GM04503 (cell line): ENCODE results near the gene GTF2A2.
"Not testable (repeated sequence)": the region's sequence is repeated elsewhere in the genome, so short reads cannot be mapped to it uniquely, and the experiment has no call there.

Experiments used
- DNase-seq: peaks from one replicate; pipeline ENCODE4 v3.0.0-alpha.2; 2012; ENCODE audit warnings: low read depth

GTF2A2 gene

GRCh38 chr15:59674361-59674877 lies 17.1 kb upstream of the GTF2A2 start:
- DNase-seq, result no peak

- no peak for DNase-seq
Measured at GRCh38 chr15:59668556-59668955, 11.2 kb upstream of the GTF2A2 start.

- DNase-seq, result peak; percentile 32
Measured at GRCh38 chr15:59662260-59662659, 4.9 kb upstream of the GTF2A2 start.

GRCh38 chr15:59659366-59659765 lies 2.1 kb upstream of the GTF2A2 start:
- DNase-seq, result no peak

GRCh38 chr15:59657635-59658125 lies 365 bp upstream of the GTF2A2 start:
- no peak for DNase-seq

GRCh38 chr15:59654046-59654445 lies 3.3 kb downstream of the GTF2A2 start:
- no peak for DNase-seq

- no peak for DNase-seq
Measured at GRCh38 chr15:59649603-59650002, 7.7 kb downstream of the GTF2A2 start.

GRCh38 chr15:59647085-59647484 lies 10.2 kb downstream of the GTF2A2 start:
- no peak for DNase-seq

GRCh38 chr15:59646277-59646676 lies 11.0 kb downstream of the GTF2A2 start:
- no peak for DNase-seq

- DNase-seq, result not testable (repeated sequence)
Measured at GRCh38 chr15:59645812-59646211, 11.5 kb downstream of the GTF2A2 start.

- DNase-seq, result no peak
Measured at GRCh38 chr15:59644756-59645155, 12.6 kb downstream of the GTF2A2 start.

- DNase-seq, result no peak
Measured at GRCh38 chr15:59642351-59642750, 15.0 kb downstream of the GTF2A2 start.

- not testable (repeated sequence) for DNase-seq
Measured at GRCh38 chr15:59637507-59637906, 19.8 kb downstream of the GTF2A2 start.

- no peak for DNase-seq
Measured at GRCh38 chr15:59636184-59636583, 21.1 kb downstream of the GTF2A2 start.

- no peak for DNase-seq
Measured at GRCh38 chr15:59632714-59633113, 24.6 kb downstream of the GTF2A2 start.

GRCh38 chr15:59622289-59622688 lies 35.0 kb downstream of the GTF2A2 start:
- no peak for DNase-seq

- no peak for DNase-seq
Measured at GRCh38 chr15:59618406-59618805, 38.9 kb downstream of the GTF2A2 start.

GRCh38 chr15:59616379-59616778 lies 40.9 kb downstream of the GTF2A2 start:
- no peak for DNase-seq

- no peak for DNase-seq
Measured at GRCh38 chr15:59615661-59616060, 41.7 kb downstream of the GTF2A2 start.

GRCh38 chr15:59614153-59614552 lies 43.2 kb downstream of the GTF2A2 start:
- DNase-seq, result no peak

GRCh38 chr15:59611276-59612260 lies 45.7 kb downstream of the GTF2A2 start, which contains the start of gene GCNT3:
Gene GCNT3, plus strand, starts transcription at chr15:59611783. Its CDS starts 6,456 bp downstream, at chr15:59618239.
- no peak for DNase-seq

GRCh38 chr15:59609730-59610712 lies 47.3 kb downstream of the GTF2A2 start:
- DNase-seq, result no peak
